GM18505 (cell line): ENCODE results near the gene CACNA1E.

Source experiments
- ATAC-seq: cut with Tn5 transposase; IDR thresholded peaks from one replicate; pipeline ENCODE4 v1.9.1; 2021; ENCODE audit not compliant: unreplicated experiment
- POLR2A ChIP-seq: IDR thresholded peaks from 4 replicates; pipeline ENCODE4 v1.6.1; 2011; ENCODE audit warnings: borderline replicate concordance; ENCODE audit not compliant: insufficient read depth, insufficient read length; ENCODE audit errors: extremely low read depth

CACNA1E gene

DNA sequence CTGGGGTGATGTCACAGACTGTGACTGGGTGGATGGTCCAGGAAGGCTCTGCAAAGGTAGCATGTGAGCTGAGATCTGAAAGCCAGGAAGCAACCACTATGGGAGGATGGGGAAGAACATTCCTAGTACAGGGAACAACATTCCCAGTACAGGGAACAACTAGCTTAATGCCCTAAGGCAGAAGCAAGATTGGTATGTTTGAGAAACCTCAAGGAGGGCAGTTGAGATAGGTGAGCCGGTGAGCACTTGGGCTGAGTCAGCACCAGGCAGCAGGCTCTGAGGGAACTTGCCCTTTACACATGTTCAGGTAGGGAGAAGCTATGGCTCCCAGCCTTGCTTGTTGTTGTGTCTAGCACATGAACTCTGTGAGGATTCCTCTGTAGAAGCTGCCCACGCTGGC, 24.2 kb upstream of the CACNA1E start:
- no peak for ATAC-seq
- TF ChIP-seq POLR2A = no peak

DNA sequence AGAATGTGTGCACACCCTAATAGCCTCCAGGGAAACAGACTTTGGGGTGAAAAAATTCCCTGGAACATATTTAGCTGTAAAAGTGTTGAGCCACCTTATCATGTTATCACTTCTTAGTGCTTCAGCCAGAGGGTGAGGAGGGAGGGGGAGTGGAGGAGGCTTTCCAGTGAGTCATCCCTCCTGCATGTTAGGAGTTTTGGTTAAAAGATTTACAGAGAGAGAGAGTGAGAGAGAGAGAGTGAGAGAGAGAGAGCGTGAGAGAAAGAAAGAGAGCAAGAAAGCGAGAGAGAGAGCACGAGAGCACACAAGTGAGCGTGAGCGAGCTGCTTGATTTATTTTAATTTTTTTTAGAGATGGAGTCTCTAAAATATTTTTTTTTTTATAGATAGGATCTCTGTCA, 13.5 kb upstream of the CACNA1E start:
- ATAC-seq = no peak
- no peak for TF ChIP-seq POLR2A

- ATAC-seq = no peak
- TF ChIP-seq POLR2A = no peak
Measured at GRCh38 chr1:181475580-181475979, 7.7 kb upstream of the CACNA1E start.

- no peak for TF ChIP-seq POLR2A
- ATAC-seq = no peak
Measured at GRCh38 chr1:181476581-181476980, 6.7 kb upstream of the CACNA1E start.

- ATAC-seq = no peak
- TF ChIP-seq POLR2A = no peak
Measured at GRCh38 chr1:181478306-181478705, 5.0 kb upstream of the CACNA1E start.

GRCh38 chr1:181479137-181479745, 4.1 kb upstream of the CACNA1E start:
- no peak for TF ChIP-seq POLR2A
- ATAC-seq = no peak

GRCh38 chr1:181482001-181482430, 1.3 kb upstream of the CACNA1E start:
- no peak for TF ChIP-seq POLR2A
- no peak for ATAC-seq

DNA sequence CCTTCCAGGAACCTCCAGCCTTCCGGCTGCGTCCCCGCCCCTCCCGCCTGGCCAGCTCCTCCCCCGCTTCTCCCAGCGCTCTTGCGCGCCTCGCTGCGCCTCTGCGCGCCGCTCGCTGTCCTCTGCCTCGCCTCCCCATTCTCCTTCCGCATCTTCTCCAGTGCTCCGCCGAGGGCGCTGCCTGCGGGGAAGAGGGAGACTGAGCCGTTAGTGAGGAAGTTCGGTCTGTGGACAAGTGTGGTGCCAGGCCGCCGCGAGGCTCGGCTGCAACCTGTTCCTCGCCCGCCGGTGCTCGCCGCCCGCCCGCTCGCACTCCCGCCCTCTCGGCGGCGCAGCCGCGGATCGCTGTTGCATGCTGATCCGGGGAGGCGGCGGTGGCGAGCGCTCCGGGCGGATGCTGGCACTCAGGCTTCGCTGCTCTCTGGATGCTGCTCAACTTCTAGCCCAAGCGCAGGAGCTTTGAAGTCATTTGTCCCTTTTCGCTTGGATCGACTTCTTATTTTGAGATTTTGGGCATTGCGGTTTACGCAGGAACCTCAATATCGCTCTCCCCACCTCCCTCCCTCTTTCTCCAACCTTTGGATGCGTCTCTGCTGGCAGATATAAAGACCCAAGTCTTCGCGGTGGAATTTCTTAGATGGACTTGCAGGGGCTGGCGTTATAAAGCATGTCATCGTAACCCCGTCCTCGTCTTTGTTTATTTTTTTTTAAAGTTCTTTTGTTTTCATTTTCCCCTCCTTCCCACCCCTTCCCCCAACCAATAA, 614 bp upstream of the CACNA1E start:
- peak; percentile 43 for ATAC-seq
- peak; percentile 62 for TF ChIP-seq POLR2A

GRCh38 chr1:181484821-181485220, 1.5 kb downstream of the CACNA1E start:
- ATAC-seq = no peak
- no peak for TF ChIP-seq POLR2A

DNA sequence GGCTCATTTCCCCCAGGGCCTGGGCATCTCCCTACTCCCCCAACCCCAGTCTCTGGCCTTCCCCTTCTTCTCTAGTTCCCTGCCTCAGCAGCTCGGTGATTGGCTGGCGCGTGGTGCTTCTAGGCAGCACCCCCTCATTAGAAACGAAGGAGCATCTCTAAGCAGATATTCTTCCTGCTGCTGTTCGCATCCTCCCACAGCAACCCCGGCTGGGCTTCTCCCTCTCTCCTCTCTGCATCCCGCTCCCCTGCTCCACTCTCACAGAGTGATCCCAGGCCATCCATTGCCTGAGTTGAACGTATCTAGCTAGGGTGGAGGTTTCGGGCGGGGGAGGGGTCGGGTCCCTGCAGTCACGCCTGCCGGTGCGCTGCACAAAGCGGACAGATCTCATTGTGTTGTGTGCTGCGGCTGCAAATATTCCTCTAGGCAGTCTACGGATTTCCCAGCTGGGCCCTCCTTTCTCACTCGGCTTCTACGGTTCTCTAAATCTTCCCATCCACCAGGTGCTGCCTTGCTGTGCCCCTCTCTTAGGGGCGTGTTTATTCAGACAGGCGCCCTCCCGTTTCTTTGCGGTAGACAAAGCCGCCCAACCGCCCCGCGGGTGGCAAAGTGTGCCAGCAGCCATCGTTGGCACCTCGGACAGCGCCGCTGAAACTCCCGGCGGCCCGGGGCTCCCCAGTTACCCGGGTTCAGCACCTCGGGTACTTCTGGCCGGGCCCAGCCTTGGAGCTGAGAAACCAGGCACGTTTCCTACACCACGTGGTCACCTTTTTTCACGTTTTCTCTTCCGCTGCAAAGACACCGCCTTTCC, 2.2 kb downstream of the CACNA1E start:
- TF ChIP-seq POLR2A = peak; percentile 52
- peak; percentile 50 for ATAC-seq

DNA sequence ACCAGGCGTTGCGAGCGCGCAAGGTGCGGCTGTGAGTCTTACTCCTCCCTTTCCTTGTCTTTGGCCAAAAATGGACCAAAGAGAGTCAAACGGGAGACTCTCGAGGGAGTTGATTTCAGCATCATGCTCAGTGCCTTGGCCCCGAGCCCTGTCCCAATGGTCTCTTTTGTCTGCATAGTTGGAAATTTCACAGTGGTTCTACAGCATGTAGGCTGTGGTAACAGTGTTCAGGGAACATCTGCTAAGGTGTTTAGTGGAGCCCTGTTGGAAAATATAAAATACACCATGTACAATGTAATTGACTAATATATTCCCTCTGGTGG, 2.7 kb downstream of the CACNA1E start:
- ATAC-seq = no peak
- no peak for TF ChIP-seq POLR2A

DNA sequence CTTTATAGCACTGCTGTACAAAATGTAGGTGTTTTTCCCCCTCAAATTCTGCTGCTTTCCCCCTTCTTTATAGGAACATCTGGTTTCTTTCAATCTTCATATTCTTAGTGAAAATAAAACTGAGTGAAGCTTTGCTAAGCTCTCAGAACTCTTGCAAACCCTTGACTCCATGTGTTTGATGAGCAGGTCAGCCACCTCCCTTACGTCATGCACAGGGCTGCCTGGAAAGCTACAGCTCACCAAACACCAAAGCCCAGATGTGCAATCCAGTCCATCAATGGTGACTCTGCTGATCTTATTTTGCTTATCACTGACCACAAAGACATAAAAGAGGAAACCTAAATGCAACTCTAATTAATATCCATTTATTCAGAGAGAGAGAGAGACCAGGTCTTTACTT, 5.5 kb downstream of the CACNA1E start:
- TF ChIP-seq POLR2A = no peak
- ATAC-seq = no peak

DNA sequence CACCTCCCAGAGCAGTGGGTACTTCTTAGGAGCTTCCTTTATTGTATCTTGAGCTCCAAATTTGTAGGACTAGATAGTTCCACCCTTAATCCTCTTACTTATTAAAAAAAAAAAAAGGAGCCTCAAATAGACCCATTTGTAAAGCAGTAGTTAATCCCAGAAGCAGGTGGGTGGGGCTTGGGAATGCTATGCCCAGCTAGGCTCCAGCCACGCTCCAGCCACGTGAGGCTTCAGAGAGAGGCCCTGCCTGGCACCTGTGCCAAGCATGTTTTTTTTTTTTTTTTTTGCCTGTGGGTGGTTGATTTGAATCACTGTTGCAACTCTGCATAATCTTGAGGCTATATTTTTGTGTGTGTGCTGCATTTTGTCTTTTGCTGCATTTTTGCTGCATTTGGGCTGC, 7.0 kb downstream of the CACNA1E start:
- no peak for ATAC-seq
- no peak for TF ChIP-seq POLR2A

GRCh38 chr1:181490740-181491712, 7.7 kb downstream of the CACNA1E start:
- no peak for TF ChIP-seq POLR2A
- no peak for ATAC-seq

DNA sequence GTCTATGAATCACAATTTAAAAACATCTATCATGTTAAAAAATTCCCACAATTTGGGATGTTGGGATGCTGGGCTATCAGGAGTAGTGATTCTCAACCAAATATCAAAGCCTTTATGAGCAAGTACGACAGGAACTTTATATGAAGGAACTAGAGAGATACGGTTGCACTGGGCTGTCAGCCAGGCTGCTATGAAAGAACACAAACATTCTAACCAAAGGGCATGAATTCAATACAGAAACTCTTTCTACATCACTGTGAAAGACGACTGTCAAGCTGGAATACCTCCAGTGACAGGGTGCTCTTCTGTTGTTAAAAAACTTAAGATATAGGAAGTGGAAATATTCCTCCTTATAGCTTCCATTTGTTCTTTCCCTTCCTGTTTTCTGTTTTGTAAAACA, 9.8 kb downstream of the CACNA1E start:
- ATAC-seq = no peak
- TF ChIP-seq POLR2A = no peak
